ENCODE measurements around the gene MPZL2.

MPZL2 gene

DNA sequence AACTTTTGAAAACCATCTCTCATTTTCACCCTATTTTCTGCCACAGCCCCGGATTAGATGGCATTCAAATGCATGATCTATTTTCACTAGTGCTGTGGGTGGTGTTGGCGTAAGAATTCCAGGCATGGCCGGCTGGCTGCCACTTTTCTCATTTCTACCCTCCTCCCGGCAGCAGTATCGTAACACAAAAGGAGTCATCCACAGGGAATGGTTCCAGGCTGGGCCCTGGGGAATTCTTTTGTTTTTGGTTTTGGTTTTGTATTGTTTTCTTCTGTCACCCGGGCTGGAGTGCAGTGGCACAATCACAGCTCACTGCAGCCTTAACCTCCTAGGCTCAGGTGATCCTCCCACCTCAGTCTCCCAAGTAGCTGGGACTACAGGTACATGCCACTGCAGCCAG lies 53.1 kb downstream of the MPZL2 start:
- Mint-ChIP-seq H3K36me3 (peaks cover 22% of the 10 kb centered on the region), H3K4me3 (no peak overlapping the region), H3K27me3 (peaks cover 26% of the 10 kb centered on the region), H3K4me1 (peaks cover 67% of the 10 kb centered on the region), H3K27ac (no peak overlapping the region), H3K9me3 (peaks cover 5% of the 10 kb centered on the region)
- ATAC-seq, result no peak

DNA sequence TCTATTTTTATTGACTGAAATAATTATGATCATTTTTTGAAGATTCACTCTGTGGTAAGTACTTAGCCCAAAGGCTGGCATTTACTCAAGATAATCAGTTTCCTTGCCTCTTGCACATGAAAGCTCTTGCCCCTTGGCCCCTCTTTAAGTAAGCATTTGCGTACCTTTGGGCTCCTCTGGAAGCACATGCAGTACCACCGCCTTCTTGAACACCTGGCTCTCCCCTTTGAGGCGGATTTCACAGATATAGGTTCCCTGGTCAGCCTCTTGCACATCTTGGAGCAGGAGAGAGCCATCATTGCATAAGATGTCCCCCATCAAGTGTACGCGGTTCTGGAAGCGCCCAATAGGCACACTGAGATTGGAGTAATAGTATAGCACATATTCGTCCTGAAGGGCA lies 53.8 kb downstream of the MPZL2 start:
- no peak overlapping the region for H3K4me3 Mint-ChIP-seq
- H3K36me3 Mint-ChIP-seq, result peaks cover 28% of the 10 kb centered on the region

DNA sequence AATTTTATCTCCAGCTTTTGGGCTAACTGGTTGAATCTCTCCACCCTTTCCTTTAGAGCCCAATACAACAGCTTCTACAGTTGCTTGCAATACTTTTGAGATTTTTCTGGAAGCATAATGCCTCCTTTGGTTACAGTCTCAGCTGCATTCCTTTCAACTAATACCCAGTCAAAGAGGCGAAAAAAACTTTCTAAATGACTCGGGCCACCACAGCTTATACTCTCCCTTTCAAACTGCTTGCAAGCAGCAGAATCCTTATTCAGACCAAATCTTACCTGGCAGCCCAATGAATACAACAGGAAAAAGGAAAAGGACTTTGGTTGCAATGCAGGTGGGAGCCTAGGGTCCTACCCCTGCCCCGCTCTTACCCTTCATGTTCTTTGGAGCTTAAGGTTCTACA lies 55.1 kb downstream of the MPZL2 start:
- Mint-ChIP-seq H3K9me3 (peaks cover 6% of the 10 kb centered on the region), H3K27ac (peak overlapping the region; percentile 29), H3K27me3 (peaks cover 26% of the 10 kb centered on the region), H3K4me3 (no peak overlapping the region), H3K36me3 (peaks cover 28% of the 10 kb centered on the region), H3K4me1 (peaks cover 51% of the 10 kb centered on the region)
- no peak for ATAC-seq

More for the DNA sequence above, 53.8 kb downstream of the MPZL2 start:
- H3K4me1 Mint-ChIP-seq, result peaks cover 64% of the 10 kb centered on the region
- no peak for ATAC-seq
- H3K27ac Mint-ChIP-seq, result no peak overlapping the region
- peaks cover 26% of the 10 kb centered on the region for H3K27me3 Mint-ChIP-seq
- H3K9me3 Mint-ChIP-seq, result peaks cover 6% of the 10 kb centered on the region

DNA sequence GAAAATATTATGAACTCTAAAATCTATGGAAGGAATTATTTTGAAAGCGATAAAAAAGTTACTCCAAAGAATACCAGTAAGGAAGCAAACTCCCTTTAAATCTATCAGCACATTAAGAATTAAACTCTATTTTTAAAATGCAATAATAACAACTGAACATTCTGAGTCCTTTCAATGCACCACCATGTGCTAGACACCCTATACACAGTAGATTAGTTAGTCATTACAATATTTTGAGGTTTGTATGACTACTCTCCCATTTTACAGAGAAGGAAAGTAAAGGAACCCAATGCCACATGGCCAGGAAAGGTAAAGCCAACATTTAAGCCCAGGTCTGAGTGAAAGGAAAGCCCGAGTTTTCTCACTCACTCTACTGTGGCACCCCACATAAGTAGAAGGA lies 57.0 kb downstream of the MPZL2 start:
- Mint-ChIP-seq H3K27ac (peak overlapping the region; percentile 83), H3K36me3 (peaks cover 19% of the 10 kb centered on the region), H3K27me3 (peaks cover 17% of the 10 kb centered on the region), H3K4me1 (peaks cover 32% of the 10 kb centered on the region), H3K4me3 (no peak overlapping the region), H3K9me3 (peaks cover 3% of the 10 kb centered on the region)
- ATAC-seq, result no peak

DNA sequence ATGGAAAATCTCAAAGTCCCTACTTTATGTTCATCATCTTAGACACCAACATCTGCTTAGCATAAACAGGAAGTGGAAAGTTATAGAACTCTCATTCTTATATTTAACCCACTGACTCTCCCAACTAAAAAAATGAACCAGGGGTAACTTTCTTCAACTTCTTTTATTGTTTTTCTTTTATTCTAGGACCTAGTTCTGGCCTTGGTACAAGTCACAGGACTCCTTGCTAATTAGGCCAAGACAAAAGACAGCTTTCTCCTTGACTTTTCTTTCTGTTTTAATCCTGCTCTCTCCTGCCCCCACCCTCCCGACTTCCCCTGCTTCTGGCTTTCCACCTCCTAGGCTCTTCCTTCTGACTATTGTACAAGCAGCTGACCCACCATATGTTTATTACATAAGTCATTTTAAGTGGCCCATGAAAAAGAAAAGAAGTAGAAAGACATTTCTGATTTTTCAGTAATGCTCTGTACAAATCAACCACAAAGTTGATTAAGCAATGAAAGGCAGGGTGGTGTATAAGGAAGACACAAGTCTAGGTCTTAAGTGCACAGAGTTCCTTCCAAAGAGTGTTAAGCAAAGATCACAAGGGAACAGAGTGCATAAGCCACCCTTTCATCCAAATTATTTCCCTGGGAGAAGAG lies 57.6 kb downstream of the MPZL2 start:
- peaks cover 17% of the 10 kb centered on the region for H3K27me3 Mint-ChIP-seq
- peaks cover 3% of the 10 kb centered on the region for H3K9me3 Mint-ChIP-seq
- no peak for ATAC-seq
- H3K4me3 Mint-ChIP-seq, result no peak overlapping the region
- peaks cover 15% of the 10 kb centered on the region for H3K36me3 Mint-ChIP-seq
- peak overlapping the region; percentile 83 for H3K27ac Mint-ChIP-seq
- peaks cover 26% of the 10 kb centered on the region for H3K4me1 Mint-ChIP-seq

DNA sequence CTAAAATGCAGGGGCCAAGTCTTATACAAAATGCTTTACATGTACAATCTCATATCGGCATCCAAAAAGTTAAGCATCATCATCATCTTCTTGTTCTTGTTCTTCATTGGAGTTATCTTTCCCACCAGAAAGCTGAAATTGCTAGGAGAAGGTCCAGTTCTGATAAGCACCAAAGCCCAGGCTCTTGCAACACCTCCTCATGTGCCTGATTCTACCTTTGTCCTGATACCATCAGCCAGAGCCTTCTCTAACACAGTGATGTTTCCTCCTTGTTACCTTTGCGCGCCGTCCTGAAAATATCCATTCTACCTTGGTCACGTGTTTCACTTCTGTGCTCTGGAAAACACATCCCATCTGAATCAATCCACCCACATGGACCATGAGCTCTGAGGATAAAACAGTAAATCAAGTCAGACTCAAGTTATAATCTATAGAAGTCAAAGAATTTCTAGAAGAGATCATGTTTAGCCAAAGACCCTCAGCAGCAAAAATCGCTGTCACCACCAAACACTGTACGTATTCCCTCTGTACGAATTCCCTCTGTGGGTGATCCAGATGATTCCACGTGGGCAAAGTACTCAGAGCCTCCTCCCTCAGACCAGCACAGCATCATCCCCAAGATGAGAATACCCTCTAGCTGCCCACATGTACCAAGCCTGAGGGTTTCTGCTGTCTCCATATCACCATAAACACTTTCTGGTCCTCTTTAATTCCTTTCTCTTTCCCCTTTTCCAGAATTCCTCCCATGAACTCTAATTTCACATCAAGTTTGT lies 58.3 kb downstream of the MPZL2 start:
- no peak for ATAC-seq
- Mint-ChIP-seq H3K36me3 (peaks cover 15% of the 10 kb centered on the region), H3K27me3 (peaks cover 17% of the 10 kb centered on the region), H3K4me3 (no peak overlapping the region), H3K4me1 (peaks cover 25% of the 10 kb centered on the region), H3K27ac (peak overlapping the region; percentile 83), H3K9me3 (peaks cover 3% of the 10 kb centered on the region)
